HepG2 (cell line): Measurements from ENCODE around the gene GATC. TPM values are rescaled to one million over a fixed set of nuclear protein-coding genes. Genes with fewer than 3 reads are reported as not detected.

ENCODE experiments used
- BHLHE40 ChIP-seq: IDR thresholded peaks from 2 replicates; pipeline ENCODE4 v1.6.1; 2011; ENCODE audit warnings: low read length, improper control_type of control experiment
- CHD2 ChIP-seq: IDR thresholded peaks from 2 replicates; pipeline ENCODE4 v1.6.1; 2011; ENCODE audit warnings: low read depth, low read length, improper control_type of control experiment
- FOXA1 ChIP-seq, 2 experiments: fragments of 450-650 bp in 1 of 2; sonication (generic) in 1 of 2; formaldehyde crosslinking in 1 of 2; IDR thresholded peaks; 2 replicates each; pipeline versions ENCODE4 v1.4.0 to v1.6.1; 2016 to 2020; ENCODE audit warnings: missing genetic modification reagents in 1 of 2
- FOXP1 ChIP-seq, 2 experiments: fragments of 450-650 bp in 1 of 2; IDR thresholded peaks; 2 replicates each; pipeline ENCODE4 v1.6.1; 2017 to 2018; ENCODE audit warnings: antibody characterized with exemption in 1 of 2
- GFI1 ChIP-seq: sonication (generic); formaldehyde crosslinking; IDR thresholded peaks from 2 replicates; pipeline ENCODE4 v1.5.0; 2020; ENCODE audit warnings: missing genetic modification reagents, mild to moderate bottlenecking, borderline replicate concordance
- KDM5B ChIP-seq: sonication (generic); formaldehyde crosslinking; IDR thresholded peaks from 2 replicates; pipeline ENCODE4 v1.4.0; 2020; ENCODE audit warnings: missing genetic modification reagents, mild to moderate bottlenecking, borderline replicate concordance
- KLF13 ChIP-seq: sonication (generic); formaldehyde crosslinking; IDR thresholded peaks from 2 replicates; pipeline ENCODE4 v1.4.0; 2020; ENCODE audit warnings: mild to moderate bottlenecking, missing genetic modification reagents
- TMF1 ChIP-seq: sonication (generic); formaldehyde crosslinking; IDR thresholded peaks from 2 replicates; pipeline ENCODE4 v1.8.1; 2022; ENCODE audit warnings: low read depth, missing genetic modification reagents
- ZBTB21 ChIP-seq: sonication (generic); formaldehyde crosslinking; IDR thresholded peaks from 2 replicates; pipeline ENCODE4 v1.4.0; 2020; ENCODE audit warnings: missing genetic modification reagents
- ZFP36 ChIP-seq: fragments of 150-350 bp; IDR thresholded peaks from 2 replicates; pipeline ENCODE4 v1.6.1; 2018; ENCODE audit warnings: borderline replicate concordance, low read length, low read depth; ENCODE audit not compliant: partially characterized antibody
- ZNF343 ChIP-seq: sonication (generic); formaldehyde crosslinking; IDR thresholded peaks from 2 replicates; pipeline ENCODE4 v1.4.0; 2020; ENCODE audit warnings: mild to moderate bottlenecking, missing genetic modification reagents
- ZNF383 ChIP-seq: sonication (generic); formaldehyde crosslinking; IDR thresholded peaks from 2 replicates; pipeline ENCODE4 v1.4.0; 2020; ENCODE audit warnings: missing genetic modification reagents, mild to moderate bottlenecking, borderline replicate concordance
- ZNF552 ChIP-seq: sonication (generic); formaldehyde crosslinking; IDR thresholded peaks from 2 replicates; pipeline ENCODE4 v1.9.0; 2022; ENCODE audit warnings: missing genetic modification reagents, mild to moderate bottlenecking, borderline replicate concordance
- ZNF703 ChIP-seq: sonication (generic); formaldehyde crosslinking; IDR thresholded peaks from 2 replicates; pipeline ENCODE4 v1.5.1; 2020; ENCODE audit warnings: missing genetic modification reagents, mild to moderate bottlenecking, moderate library complexity, borderline replicate concordance
- ZNF891 ChIP-seq: sonication (generic); formaldehyde crosslinking; IDR thresholded peaks from 2 replicates; pipeline ENCODE4 v1.5.0; 2020; ENCODE audit warnings: mild to moderate bottlenecking, missing genetic modification reagents
- polyA plus RNA-seq, 8 experiments: library from polyadenylated mRNA; depleted of rRNA in 3 of 8; stranded (reverse) in 7 of 8; unstranded in 1 of 8; fragments of >200 nt; fragmentation: Illumina TruSeq in 4 of 8; extraction: Trizol in 4 of 8; gene quantifications; 2 replicates each; pipeline versions ENCODE4 v1.2.1 to v1.2.3, GENCODE V29; 2011 to 2016; ENCODE audit warnings: low read depth in 4 of 8, missing spikeins in 1 of 8, mixed read lengths in 1 of 8; ENCODE audit not compliant: insufficient read depth in 1 of 8
- total RNA-seq, 5 experiments: library from RNA; depleted of rRNA; stranded (reverse); fragments of >200 nt; fragmentation: Illumina TruSeq; extraction: Trizol; gene quantifications; 2 replicates each; pipeline ENCODE4 v1.2.3, GENCODE V29; 2016; ENCODE audit warnings: low read depth in 1 of 5
- TF ChIP-seq, protein P1 (sequence below): sonication (generic); formaldehyde crosslinking; IDR thresholded peaks from 2 replicates; pipeline ENCODE4 v1.4.0; 2020; ENCODE audit warnings: missing genetic modification reagents, borderline replicate concordance
- TF ChIP-seq, protein P2 (sequence below): sonication (generic); formaldehyde crosslinking; IDR thresholded peaks from 2 replicates; pipeline ENCODE4 v1.4.0; 2020; ENCODE audit warnings: missing genetic modification reagents
- TF ChIP-seq, protein P3 (sequence below): sonication (generic); formaldehyde crosslinking; IDR thresholded peaks from 2 replicates; pipeline ENCODE4 v1.9.0; 2021; ENCODE audit warnings: missing genetic modification reagents, mild to moderate bottlenecking, borderline replicate concordance
- TF ChIP-seq, protein P4 (sequence below): sonication (generic); formaldehyde crosslinking; IDR thresholded peaks from 2 replicates; pipeline ENCODE4 v1.5.1; 2020; ENCODE audit warnings: missing genetic modification reagents, mild to moderate bottlenecking, borderline replicate concordance

The GATC gene
- total and polyA plus RNA-seq, 2 of the 13 experiments (the other 11 are each of a cell fraction or from before 2014, with no cell fraction given) = 17.7 to 29.7 TPM

DNA sequence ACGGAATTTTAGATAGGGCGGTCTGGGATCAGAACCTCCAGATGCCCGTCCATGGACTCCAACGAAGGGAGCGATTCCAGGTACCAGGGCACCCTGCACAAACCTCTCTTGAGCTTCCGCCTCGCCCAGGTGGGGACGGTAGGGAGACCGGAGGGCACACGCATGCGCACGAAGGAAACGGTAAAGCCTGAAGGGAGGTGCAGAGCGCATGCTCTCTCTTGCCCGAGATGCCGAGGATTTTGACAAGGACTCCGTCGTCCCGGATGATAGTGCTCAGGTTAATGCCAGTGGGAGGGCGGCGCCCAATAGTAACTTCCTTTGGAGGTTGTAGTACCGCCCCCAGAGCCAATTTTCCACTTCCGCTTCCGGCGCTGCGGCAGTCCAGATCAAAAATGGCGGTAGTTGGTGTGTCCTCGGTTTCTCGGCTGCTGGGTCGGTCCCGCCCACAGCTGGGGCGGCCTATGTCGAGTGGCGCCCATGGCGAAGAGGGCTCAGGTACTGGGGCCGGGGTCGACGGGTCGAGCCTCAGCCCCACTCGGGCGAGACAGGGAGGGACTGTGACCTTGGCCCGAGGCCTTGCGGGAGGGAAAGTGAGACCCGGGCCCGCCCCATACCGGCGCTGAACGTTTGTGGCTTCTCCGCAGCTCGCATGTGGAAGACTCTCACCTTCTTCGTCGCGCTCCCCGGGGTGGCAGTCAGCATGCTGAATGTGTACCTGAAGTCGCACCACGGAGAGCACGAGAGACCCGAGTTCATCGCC lies 8.3 kb upstream of the GATC start, which contains the start of gene COX6A1 (continued):
- TF ChIP-seq, protein P1, sequence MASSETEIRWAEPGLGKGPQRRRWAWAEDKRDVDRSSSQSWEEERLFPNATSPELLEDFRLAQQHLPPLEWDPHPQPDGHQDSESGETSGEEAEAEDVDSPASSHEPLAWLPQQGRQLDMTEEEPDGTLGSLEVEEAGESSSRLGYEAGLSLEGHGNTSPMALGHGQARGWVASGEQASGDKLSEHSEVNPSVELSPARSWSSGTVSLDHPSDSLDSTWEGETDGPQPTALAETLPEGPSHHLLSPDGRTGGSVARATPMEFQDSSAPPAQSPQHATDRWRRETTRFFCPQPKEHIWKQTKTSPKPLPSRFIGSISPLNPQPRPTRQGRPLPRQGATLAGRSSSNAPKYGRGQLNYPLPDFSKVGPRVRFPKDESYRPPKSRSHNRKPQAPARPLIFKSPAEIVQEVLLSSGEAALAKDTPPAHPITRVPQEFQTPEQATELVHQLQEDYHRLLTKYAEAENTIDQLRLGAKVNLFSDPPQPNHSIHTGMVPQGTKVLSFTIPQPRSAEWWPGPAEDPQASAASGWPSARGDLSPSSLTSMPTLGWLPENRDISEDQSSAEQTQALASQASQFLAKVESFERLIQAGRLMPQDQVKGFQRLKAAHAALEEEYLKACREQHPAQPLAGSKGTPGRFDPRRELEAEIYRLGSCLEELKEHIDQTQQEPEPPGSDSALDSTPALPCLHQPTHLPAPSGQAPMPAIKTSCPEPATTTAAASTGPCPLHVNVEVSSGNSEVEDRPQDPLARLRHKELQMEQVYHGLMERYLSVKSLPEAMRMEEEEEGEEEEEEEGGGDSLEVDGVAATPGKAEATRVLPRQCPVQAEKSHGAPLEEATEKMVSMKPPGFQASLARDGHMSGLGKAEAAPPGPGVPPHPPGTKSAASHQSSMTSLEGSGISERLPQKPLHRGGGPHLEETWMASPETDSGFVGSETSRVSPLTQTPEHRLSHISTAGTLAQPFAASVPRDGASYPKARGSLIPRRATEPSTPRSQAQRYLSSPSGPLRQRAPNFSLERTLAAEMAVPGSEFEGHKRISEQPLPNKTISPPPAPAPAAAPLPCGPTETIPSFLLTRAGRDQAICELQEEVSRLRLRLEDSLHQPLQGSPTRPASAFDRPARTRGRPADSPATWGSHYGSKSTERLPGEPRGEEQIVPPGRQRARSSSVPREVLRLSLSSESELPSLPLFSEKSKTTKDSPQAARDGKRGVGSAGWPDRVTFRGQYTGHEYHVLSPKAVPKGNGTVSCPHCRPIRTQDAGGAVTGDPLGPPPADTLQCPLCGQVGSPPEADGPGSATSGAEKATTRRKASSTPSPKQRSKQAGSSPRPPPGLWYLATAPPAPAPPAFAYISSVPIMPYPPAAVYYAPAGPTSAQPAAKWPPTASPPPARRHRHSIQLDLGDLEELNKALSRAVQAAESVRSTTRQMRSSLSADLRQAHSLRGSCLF (CRISPR knock-in tag) = no peak
- TF ChIP-seq ZBTB21 (no peak), ZNF383 (CRISPR knock-in tag) (no peak), ZNF703 (CRISPR knock-in tag) (no peak), ZNF552 (no peak), KDM5B (peak; percentile 73), FOXA1 (IDR thresholded peaks at IDR 0.05) (no peak), FOXA1 (CRISPR knock-in tag; IDR thresholded peaks at IDR 0.05) (no peak), ZFP36 (no peak), BHLHE40 (no peak), FOXP1 (IDR thresholded peaks at IDR 0.05) (no peak), FOXP1 (CRISPR knock-in tag; IDR thresholded peaks at IDR 0.05) (no peak), KLF13 (CRISPR knock-in tag) (no peak), GFI1 (CRISPR knock-in tag) (no peak), ZNF891 (CRISPR knock-in tag) (peak; percentile 89), ZNF343 (no peak), TMF1 (CRISPR knock-in tag) (no peak), CHD2 (no peak)
- TF ChIP-seq, protein P2, sequence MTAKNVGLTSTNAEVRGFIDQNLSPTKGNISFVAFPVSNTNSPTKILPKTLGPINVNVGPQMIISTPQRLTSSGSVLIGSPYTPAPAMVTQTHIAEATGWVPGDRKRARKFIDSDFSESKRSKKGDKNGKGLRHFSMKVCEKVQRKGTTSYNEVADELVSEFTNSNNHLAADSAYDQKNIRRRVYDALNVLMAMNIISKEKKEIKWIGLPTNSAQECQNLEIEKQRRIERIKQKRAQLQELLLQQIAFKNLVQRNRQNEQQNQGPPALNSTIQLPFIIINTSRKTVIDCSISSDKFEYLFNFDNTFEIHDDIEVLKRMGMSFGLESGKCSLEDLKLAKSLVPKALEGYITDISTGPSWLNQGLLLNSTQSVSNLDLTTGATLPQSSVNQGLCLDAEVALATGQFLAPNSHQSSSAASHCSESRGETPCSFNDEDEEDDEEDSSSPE (CRISPR knock-in tag) = peak; percentile 69
- TF ChIP-seq, protein P3, sequence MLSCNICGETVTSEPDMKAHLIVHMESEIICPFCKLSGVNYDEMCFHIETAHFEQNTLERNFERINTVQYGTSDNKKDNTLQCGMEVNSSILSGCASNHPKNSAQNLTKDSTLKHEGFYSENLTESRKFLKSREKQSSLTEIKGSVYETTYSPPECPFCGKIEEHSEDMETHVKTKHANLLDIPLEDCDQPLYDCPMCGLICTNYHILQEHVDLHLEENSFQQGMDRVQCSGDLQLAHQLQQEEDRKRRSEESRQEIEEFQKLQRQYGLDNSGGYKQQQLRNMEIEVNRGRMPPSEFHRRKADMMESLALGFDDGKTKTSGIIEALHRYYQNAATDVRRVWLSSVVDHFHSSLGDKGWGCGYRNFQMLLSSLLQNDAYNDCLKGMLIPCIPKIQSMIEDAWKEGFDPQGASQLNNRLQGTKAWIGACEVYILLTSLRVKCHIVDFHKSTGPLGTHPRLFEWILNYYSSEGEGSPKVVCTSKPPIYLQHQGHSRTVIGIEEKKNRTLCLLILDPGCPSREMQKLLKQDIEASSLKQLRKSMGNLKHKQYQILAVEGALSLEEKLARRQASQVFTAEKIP (CRISPR knock-in tag) = no peak
- TF ChIP-seq, protein P4, sequence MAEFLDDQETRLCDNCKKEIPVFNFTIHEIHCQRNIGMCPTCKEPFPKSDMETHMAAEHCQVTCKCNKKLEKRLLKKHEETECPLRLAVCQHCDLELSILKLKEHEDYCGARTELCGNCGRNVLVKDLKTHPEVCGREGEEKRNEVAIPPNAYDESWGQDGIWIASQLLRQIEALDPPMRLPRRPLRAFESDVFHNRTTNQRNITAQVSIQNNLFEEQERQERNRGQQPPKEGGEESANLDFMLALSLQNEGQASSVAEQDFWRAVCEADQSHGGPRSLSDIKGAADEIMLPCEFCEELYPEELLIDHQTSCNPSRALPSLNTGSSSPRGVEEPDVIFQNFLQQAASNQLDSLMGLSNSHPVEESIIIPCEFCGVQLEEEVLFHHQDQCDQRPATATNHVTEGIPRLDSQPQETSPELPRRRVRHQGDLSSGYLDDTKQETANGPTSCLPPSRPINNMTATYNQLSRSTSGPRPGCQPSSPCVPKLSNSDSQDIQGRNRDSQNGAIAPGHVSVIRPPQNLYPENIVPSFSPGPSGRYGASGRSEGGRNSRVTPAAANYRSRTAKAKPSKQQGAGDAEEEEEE (CRISPR knock-in tag) = no peak
